ENCODE results near the gene DICER1.

DICER1 gene

GRCh38 chr14:95097385-95097784 is 59.9 kb downstream of the DICER1 start:
- no peak overlapping the region for H3K4me3 ChIP-seq (replicated peaks; ENCODE audit: insufficient read depth, low read length)
- TF ChIP-seq, protein P1, sequence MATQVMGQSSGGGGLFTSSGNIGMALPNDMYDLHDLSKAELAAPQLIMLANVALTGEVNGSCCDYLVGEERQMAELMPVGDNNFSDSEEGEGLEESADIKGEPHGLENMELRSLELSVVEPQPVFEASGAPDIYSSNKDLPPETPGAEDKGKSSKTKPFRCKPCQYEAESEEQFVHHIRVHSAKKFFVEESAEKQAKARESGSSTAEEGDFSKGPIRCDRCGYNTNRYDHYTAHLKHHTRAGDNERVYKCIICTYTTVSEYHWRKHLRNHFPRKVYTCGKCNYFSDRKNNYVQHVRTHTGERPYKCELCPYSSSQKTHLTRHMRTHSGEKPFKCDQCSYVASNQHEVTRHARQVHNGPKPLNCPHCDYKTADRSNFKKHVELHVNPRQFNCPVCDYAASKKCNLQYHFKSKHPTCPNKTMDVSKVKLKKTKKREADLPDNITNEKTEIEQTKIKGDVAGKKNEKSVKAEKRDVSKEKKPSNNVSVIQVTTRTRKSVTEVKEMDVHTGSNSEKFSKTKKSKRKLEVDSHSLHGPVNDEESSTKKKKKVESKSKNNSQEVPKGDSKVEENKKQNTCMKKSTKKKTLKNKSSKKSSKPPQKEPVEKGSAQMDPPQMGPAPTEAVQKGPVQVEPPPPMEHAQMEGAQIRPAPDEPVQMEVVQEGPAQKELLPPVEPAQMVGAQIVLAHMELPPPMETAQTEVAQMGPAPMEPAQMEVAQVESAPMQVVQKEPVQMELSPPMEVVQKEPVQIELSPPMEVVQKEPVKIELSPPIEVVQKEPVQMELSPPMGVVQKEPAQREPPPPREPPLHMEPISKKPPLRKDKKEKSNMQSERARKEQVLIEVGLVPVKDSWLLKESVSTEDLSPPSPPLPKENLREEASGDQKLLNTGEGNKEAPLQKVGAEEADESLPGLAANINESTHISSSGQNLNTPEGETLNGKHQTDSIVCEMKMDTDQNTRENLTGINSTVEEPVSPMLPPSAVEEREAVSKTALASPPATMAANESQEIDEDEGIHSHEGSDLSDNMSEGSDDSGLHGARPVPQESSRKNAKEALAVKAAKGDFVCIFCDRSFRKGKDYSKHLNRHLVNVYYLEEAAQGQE (IDR thresholded peaks at IDR 0.05; ENCODE audit: insufficient replicate concordance, low read depth): no peak
- TF ChIP-seq GABPA (IDR thresholded peaks at IDR 0.05; ENCODE audit: low read depth): no peak
- no peak for TF ChIP-seq SPI1 (IDR thresholded peaks at IDR 0.05; ENCODE audit: borderline replicate concordance, low read depth)
- no peak for TF ChIP-seq POLR2AphosphoS5 (IDR thresholded peaks at IDR 0.05; ENCODE audit: low read depth)
- TF ChIP-seq CTCF (IDR thresholded peaks at IDR 0.05; ENCODE audit: insufficient read depth, low read length): no peak
- H3K27me3 ChIP-seq (ENCODE audit: insufficient read depth, poor library complexity, severe bottlenecking): no peaks in the 10 kb centered on the region
- no peak for DNase-seq (ENCODE audit: low read depth in 1 of 2, low spot score in 1 of 2)
- H3K27ac ChIP-seq (replicated peaks): no peak overlapping the region

DNA sequence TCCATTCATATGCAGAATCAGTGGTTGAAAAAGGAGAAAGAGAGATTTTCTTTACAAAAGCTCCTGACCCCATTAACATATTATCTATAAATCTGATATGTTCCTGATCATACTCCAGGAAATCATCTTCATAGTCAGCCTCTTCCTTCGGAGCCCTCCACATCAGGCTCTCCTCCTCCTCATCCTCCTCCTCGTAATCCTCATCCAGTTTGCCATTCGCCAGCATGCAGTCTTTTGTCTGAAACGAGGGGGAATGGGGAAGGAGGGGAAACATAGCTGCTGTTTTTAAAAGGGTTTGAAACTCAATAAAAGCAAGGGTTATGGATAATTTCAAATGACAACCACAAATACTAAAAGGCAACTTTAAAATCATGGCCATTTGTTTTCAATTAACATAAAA is 60.9 kb downstream of the DICER1 start:
- TF ChIP-seq SPI1 (IDR thresholded peaks at IDR 0.05; ENCODE audit: borderline replicate concordance, low read depth) (no peak), POLR2AphosphoS5 (IDR thresholded peaks at IDR 0.05; ENCODE audit: low read depth) (no peak), GABPA (IDR thresholded peaks at IDR 0.05; ENCODE audit: low read depth) (no peak), CTCF (IDR thresholded peaks at IDR 0.05; ENCODE audit: insufficient read depth, low read length) (no peak)
- TF ChIP-seq, protein P1 (IDR thresholded peaks at IDR 0.05; ENCODE audit: insufficient replicate concordance, low read depth): no peak
- Histone ChIP-seq H3K27me3 (ENCODE audit: insufficient read depth, poor library complexity, severe bottlenecking) (no peaks in the 10 kb centered on the region), H3K4me3 (replicated peaks; ENCODE audit: insufficient read depth, low read length) (no peak overlapping the region), H3K27ac (replicated peaks) (no peak overlapping the region)
- no peak for DNase-seq (ENCODE audit: low read depth in 1 of 2, low spot score in 1 of 2)

- Histone ChIP-seq H3K4me3 (replicated peaks; ENCODE audit: insufficient read depth, low read length) (no peak overlapping the region), H3K27ac (replicated peaks) (no peak overlapping the region), H3K27me3 (ENCODE audit: insufficient read depth, poor library complexity, severe bottlenecking) (no peaks in the 10 kb centered on the region)
- TF ChIP-seq SPI1 (IDR thresholded peaks at IDR 0.05; ENCODE audit: borderline replicate concordance, low read depth) (no peak), CTCF (IDR thresholded peaks at IDR 0.05; ENCODE audit: insufficient read depth, low read length) (no peak), POLR2AphosphoS5 (IDR thresholded peaks at IDR 0.05; ENCODE audit: low read depth) (no peak), GABPA (IDR thresholded peaks at IDR 0.05; ENCODE audit: low read depth) (no peak)
- TF ChIP-seq, protein P1 (IDR thresholded peaks at IDR 0.05; ENCODE audit: insufficient replicate concordance, low read depth): no peak
- no peak for DNase-seq (ENCODE audit: low read depth in 1 of 2, low spot score in 1 of 2)
Observed at GRCh38 chr14:95095996-95096395, 61.3 kb downstream of the DICER1 start.
